ENCODE measurements around the gene ATP8A2. TPM values are rescaled to one million over a fixed set of nuclear protein-coding genes. Genes with fewer than 3 reads are reported as not detected.

Gene ATP8A2
- total RNA-seq, 1 experiment from 2014 or later, result 5.2 TPM

- TF ChIP-seq ATF2 (CRISPR knock-in tag; IDR thresholded peaks at IDR 0.05; ENCODE audit: borderline replicate concordance, low read depth), result no peak
- TF ChIP-seq ARID4B (CRISPR knock-in tag; IDR thresholded peaks at IDR 0.05; ENCODE audit: borderline replicate concordance), result no peak
- TF ChIP-seq CREM (CRISPR knock-in tag; IDR thresholded peaks at IDR 0.05), result no peak
Measured at GRCh38 chr13:25943081-25943480, 571.3 kb downstream of the ATP8A2 start (continued).

DNA sequence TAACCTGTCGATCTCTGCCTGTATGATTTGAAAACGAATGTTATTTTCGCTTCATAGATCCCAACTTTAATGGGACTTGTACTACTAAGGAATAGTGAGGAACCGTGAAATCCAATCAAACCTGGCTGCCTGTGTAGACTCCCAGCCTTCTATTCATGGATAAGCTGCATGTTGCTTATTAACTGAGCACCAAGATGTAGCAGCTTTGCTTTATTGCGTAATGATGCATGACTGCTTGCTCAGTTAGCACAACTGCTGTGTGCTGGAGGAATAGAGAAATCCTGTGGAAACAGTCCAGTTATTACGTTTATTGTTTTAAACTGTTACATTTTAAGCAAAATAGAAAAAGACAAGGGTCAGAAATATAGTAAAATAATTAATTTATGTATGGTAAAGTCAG is 571.9 kb downstream of the ATP8A2 start:
- Mint-ChIP-seq H3K4me1 (peaks cover 28% of the 10 kb centered on the region), H3K4me3 (no peak overlapping the region), H3K27me3 (ENCODE audit: low read depth) (peaks cover 10% of the 10 kb centered on the region), H3K36me3 (no peaks in the 10 kb centered on the region), H3K27ac (no peak overlapping the region), H3K9me3 (peaks cover 10% of the 10 kb centered on the region)
- TF ChIP-seq ZNF121 (CRISPR knock-in tag; IDR thresholded peaks at IDR 0.05) (no peak), ZNF263 (CRISPR knock-in tag; IDR thresholded peaks at IDR 0.05; ENCODE audit: low read depth) (no peak), ELF4 (CRISPR knock-in tag; IDR thresholded peaks at IDR 0.05; ENCODE audit: low read depth) (no peak), GRHL2 (CRISPR knock-in tag; IDR thresholded peaks at IDR 0.05; ENCODE audit: insufficient replicate concordance, severe bottlenecking) (no peak), ZSCAN18 (CRISPR knock-in tag; IDR thresholded peaks at IDR 0.05) (no peak), ZNF423 (CRISPR knock-in tag; IDR thresholded peaks at IDR 0.05) (no peak), ZNF512 (CRISPR knock-in tag; IDR thresholded peaks at IDR 0.05; ENCODE audit: borderline replicate concordance) (no peak), PRRX2 (CRISPR knock-in tag; IDR thresholded peaks at IDR 0.05) (no peak), ZNF671 (CRISPR knock-in tag; IDR thresholded peaks at IDR 0.05) (no peak), ZNF416 (CRISPR knock-in tag; IDR thresholded peaks at IDR 0.05) (no peak), ATF2 (CRISPR knock-in tag; IDR thresholded peaks at IDR 0.05; ENCODE audit: borderline replicate concordance, low read depth) (no peak), TCF7 (CRISPR knock-in tag; IDR thresholded peaks at IDR 0.05; ENCODE audit: low read depth) (no peak), SMAD4 (CRISPR knock-in tag; IDR thresholded peaks at IDR 0.05) (no peak)
- TF ChIP-seq, protein P1, sequence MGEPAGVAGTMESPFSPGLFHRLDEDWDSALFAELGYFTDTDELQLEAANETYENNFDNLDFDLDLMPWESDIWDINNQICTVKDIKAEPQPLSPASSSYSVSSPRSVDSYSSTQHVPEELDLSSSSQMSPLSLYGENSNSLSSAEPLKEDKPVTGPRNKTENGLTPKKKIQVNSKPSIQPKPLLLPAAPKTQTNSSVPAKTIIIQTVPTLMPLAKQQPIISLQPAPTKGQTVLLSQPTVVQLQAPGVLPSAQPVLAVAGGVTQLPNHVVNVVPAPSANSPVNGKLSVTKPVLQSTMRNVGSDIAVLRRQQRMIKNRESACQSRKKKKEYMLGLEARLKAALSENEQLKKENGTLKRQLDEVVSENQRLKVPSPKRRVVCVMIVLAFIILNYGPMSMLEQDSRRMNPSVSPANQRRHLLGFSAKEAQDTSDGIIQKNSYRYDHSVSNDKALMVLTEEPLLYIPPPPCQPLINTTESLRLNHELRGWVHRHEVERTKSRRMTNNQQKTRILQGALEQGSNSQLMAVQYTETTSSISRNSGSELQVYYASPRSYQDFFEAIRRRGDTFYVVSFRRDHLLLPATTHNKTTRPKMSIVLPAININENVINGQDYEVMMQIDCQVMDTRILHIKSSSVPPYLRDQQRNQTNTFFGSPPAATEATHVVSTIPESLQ (CRISPR knock-in tag; IDR thresholded peaks at IDR 0.05), result no peak
- TF ChIP-seq, protein P2, sequence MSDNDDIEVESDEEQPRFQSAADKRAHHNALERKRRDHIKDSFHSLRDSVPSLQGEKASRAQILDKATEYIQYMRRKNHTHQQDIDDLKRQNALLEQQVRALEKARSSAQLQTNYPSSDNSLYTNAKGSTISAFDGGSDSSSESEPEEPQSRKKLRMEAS (CRISPR knock-in tag; IDR thresholded peaks at IDR 0.05), result no peak
- TF ChIP-seq, protein P3, sequence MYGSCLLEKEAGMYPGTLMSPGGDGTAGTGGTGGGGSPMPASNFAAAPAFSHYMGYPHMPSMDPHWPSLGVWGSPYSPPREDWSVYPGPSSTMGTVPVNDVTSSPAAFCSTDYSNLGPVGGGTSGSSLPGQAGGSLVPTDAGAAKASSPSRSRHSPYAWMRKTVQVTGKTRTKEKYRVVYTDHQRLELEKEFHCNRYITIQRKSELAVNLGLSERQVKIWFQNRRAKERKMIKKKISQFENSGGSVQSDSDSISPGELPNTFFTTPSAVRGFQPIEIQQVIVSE (CRISPR knock-in tag; IDR thresholded peaks at IDR 0.05; ENCODE audit: borderline replicate concordance), result no peak
- ATAC-seq, result no peak
- DNase-seq (ENCODE audit: low spot score), result no peak
- ChIA-PET POLR2A (no interaction called here), CTCF (no interaction called here)

Measured in WTC11 (cell line).